ENCODE measurements around the gene SLC6A12. TPM values are rescaled to one million over a fixed set of nuclear protein-coding genes. Genes with fewer than 3 reads are reported as not detected.
A peak's percentile ranks its signal among the peaks of the same experiment; 100 is the strongest.

The SLC6A12 gene
- total RNA-seq, 2 donors from 2014 or later: not detected

GRCh38 chr12:153080-153746, 60.7 kb downstream of the SLC6A12 start:
- no peaks in the 10 kb centered on the region for H3K4me1 Mint-ChIP-seq
- no peak overlapping the region for H3K4me3 Mint-ChIP-seq
- no peak overlapping the region for H3K27ac Mint-ChIP-seq
- H3K36me3 Mint-ChIP-seq (ENCODE audit: low read depth): no peaks in the 10 kb centered on the region
- no peaks in the 10 kb centered on the region for H3K9me3 Mint-ChIP-seq
- peak; percentile 73 for ATAC-seq (replicated peaks)
- peaks cover 14% of the 10 kb centered on the region for H3K27me3 Mint-ChIP-seq

- Mint-ChIP-seq H3K36me3 (ENCODE audit: low read depth) (no peaks in the 10 kb centered on the region), H3K27ac (no peak overlapping the region), H3K27me3 (peaks cover 14% of the 10 kb centered on the region), H3K9me3 (no peaks in the 10 kb centered on the region), H3K4me1 (no peaks in the 10 kb centered on the region), H3K4me3 (no peak overlapping the region)
- no peak for ATAC-seq (replicated peaks)
Measured at GRCh38 chr12:152440-152839, 61.5 kb downstream of the SLC6A12 start.

- H3K4me1 Mint-ChIP-seq: no peaks in the 10 kb centered on the region
Measured at GRCh38 chr12:151579-151978, 62.4 kb downstream of the SLC6A12 start.

GRCh38 chr12:148676-149416, 65.1 kb downstream of the SLC6A12 start:
- no peak overlapping the region for H3K27ac Mint-ChIP-seq
- no peaks in the 10 kb centered on the region for H3K36me3 Mint-ChIP-seq (ENCODE audit: low read depth)
- no peak overlapping the region for H3K4me3 Mint-ChIP-seq
- no peaks in the 10 kb centered on the region for H3K4me1 Mint-ChIP-seq
- H3K9me3 Mint-ChIP-seq: no peaks in the 10 kb centered on the region
- ATAC-seq (replicated peaks): no peak
- peaks cover 10% of the 10 kb centered on the region for H3K27me3 Mint-ChIP-seq

More at GRCh38 chr12:151579-151978, 62.4 kb downstream of the SLC6A12 start:
- Mint-ChIP-seq H3K36me3 (ENCODE audit: low read depth) (no peaks in the 10 kb centered on the region), H3K9me3 (no peaks in the 10 kb centered on the region), H3K27ac (no peak overlapping the region), H3K4me3 (no peak overlapping the region), H3K27me3 (peaks cover 14% of the 10 kb centered on the region)
- no peak for ATAC-seq (replicated peaks)

- Mint-ChIP-seq H3K9me3 (no peaks in the 10 kb centered on the region), H3K4me1 (no peaks in the 10 kb centered on the region), H3K27ac (no peak overlapping the region), H3K4me3 (no peak overlapping the region), H3K36me3 (ENCODE audit: low read depth) (no peaks in the 10 kb centered on the region), H3K27me3 (peaks cover 4% of the 10 kb centered on the region)
- no peak for ATAC-seq (replicated peaks)
Measured at GRCh38 chr12:147242-147641, 66.7 kb downstream of the SLC6A12 start.

GRCh38 chr12:145369-145960, 68.5 kb downstream of the SLC6A12 start:
- ATAC-seq (replicated peaks): no peak
- Mint-ChIP-seq H3K9me3 (no peaks in the 10 kb centered on the region), H3K4me1 (no peaks in the 10 kb centered on the region), H3K4me3 (no peak overlapping the region), H3K36me3 (ENCODE audit: low read depth) (no peaks in the 10 kb centered on the region), H3K27me3 (peaks cover 3% of the 10 kb centered on the region), H3K27ac (no peak overlapping the region)

GRCh38 chr12:144650-145284, 69.2 kb downstream of the SLC6A12 start:
- no peak overlapping the region for H3K4me3 Mint-ChIP-seq
- no peak for ATAC-seq (replicated peaks)
- no peak overlapping the region for H3K27ac Mint-ChIP-seq
- no peaks in the 10 kb centered on the region for H3K36me3 Mint-ChIP-seq (ENCODE audit: low read depth)
- peaks cover 10% of the 10 kb centered on the region for H3K27me3 Mint-ChIP-seq
- no peaks in the 10 kb centered on the region for H3K4me1 Mint-ChIP-seq
- no peaks in the 10 kb centered on the region for H3K9me3 Mint-ChIP-seq

- Mint-ChIP-seq H3K36me3 (ENCODE audit: low read depth) (no peaks in the 10 kb centered on the region), H3K9me3 (no peaks in the 10 kb centered on the region), H3K27me3 (peaks cover 17% of the 10 kb centered on the region), H3K4me1 (no peaks in the 10 kb centered on the region), H3K27ac (no peak overlapping the region), H3K4me3 (no peak overlapping the region)
- no peak for ATAC-seq (replicated peaks)
Measured at GRCh38 chr12:143964-144649, 69.8 kb downstream of the SLC6A12 start.

GRCh38 chr12:140162-140561, 73.8 kb downstream of the SLC6A12 start:
- H3K9me3 Mint-ChIP-seq: no peaks in the 10 kb centered on the region
- no peak overlapping the region for H3K27ac Mint-ChIP-seq
- ATAC-seq (replicated peaks): no peak
- H3K4me3 Mint-ChIP-seq: no peak overlapping the region
- H3K36me3 Mint-ChIP-seq (ENCODE audit: low read depth): no peaks in the 10 kb centered on the region
- no peaks in the 10 kb centered on the region for H3K4me1 Mint-ChIP-seq
- peaks cover 23% of the 10 kb centered on the region for H3K27me3 Mint-ChIP-seq

Other genes starting within 250 kb of the SLC6A12 start
- gene IQSEC3, start 147.4 kb downstream of the SLC6A12 start, total RNA-seq: under 1 TPM; 0.05 to 0.39 TPM
- under 1 TPM in 1 of 2 donors, not detected in 1; 0.32 TPM for gene SLC6A13, start 48.7 kb upstream of the SLC6A12 start, total RNA-seq
- gene KDM5A, start 175.2 kb upstream of the SLC6A12 start, total RNA-seq: 10 to 100 TPM; 62.5 to 82.1 TPM
- 10 to 100 TPM; 17.4 to 22.8 TPM for gene CCDC77, start 187.5 kb upstream of the SLC6A12 start, total RNA-seq
- 1 to 10 TPM; 3.5 to 4.7 TPM for gene B4GALNT3, start 245.8 kb upstream of the SLC6A12 start, total RNA-seq